Kidney tubule cell (primary cell): ENCODE data around the gene DPH6.
"Not testable (repeated sequence)": the region's sequence is repeated elsewhere in the genome, so short reads cannot be mapped to it uniquely, and the experiment has no call there.

Experiments used
- DNase-seq: peaks from one replicate; pipeline ENCODE4 v3.0.0-alpha.2; 2018; ENCODE audit warnings: low spot score

The DPH6 gene

GRCh38 chr15:35329521-35329961, 216.4 kb downstream of the DPH6 start:
- DNase-seq = no peak

GRCh38 chr15:35328836-35329235, 217.1 kb downstream of the DPH6 start:
- not testable (repeated sequence) for DNase-seq

GRCh38 chr15:35327789-35328188, 218.2 kb downstream of the DPH6 start:
- DNase-seq = no peak

- DNase-seq = no peak
Measured at GRCh38 chr15:35325374-35325941, 220.5 kb downstream of the DPH6 start.

GRCh38 chr15:35323141-35323540, 222.8 kb downstream of the DPH6 start:
- no peak for DNase-seq

GRCh38 chr15:35321926-35322325, 224.0 kb downstream of the DPH6 start:
- DNase-seq = no peak

- no peak for DNase-seq
Measured at GRCh38 chr15:35320911-35321310, 225.1 kb downstream of the DPH6 start.
